ENCODE results near the gene CCDC57. TPM values are rescaled to one million over a fixed set of nuclear protein-coding genes. Genes with fewer than 3 reads are reported as not detected.

The CCDC57 gene
- total and polyA plus RNA-seq, 9 of the 15 experiments (the other 6 are each of a cell fraction or from before 2014, with no cell fraction given) = 0.83 to 36.2 (median 13.6) TPM

DNA sequence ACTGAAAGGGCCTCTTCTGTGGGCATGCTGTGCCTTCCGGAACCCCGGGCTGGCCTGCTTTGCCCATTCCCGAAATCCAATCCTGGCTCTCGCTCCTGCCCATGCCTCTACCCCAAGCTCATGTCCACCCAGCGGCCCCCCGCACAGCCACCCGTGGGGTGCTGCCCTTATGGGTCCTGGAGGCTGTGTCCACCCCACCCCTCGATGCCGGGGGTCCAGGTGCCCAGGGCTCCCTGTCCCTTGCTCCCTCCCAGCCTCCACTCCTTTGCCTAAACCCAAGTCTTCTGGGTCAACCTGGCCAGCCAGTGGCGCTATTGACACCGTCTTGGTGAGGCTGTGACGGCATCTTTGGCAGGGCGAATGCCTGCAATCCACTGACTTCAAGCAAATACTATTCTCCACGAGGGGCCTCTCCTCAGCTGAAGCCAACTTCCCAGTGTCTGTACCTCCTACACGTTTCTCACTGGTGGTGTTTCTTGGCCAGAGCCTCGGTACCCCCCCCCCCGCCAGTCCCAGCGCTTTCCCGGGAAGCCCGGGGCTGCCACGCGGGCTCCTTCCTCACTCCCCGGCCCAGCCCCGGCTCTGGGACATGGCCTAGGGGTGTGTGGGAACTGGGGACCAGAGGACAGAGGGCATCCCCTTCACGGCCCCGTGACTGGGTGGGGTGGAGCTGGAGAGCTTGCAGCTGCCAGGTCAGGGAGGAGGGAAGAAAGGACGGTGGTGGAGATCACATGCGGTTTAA lies 134.9 kb downstream of the CCDC57 start (continued):
- TF ChIP-seq, protein P1, sequence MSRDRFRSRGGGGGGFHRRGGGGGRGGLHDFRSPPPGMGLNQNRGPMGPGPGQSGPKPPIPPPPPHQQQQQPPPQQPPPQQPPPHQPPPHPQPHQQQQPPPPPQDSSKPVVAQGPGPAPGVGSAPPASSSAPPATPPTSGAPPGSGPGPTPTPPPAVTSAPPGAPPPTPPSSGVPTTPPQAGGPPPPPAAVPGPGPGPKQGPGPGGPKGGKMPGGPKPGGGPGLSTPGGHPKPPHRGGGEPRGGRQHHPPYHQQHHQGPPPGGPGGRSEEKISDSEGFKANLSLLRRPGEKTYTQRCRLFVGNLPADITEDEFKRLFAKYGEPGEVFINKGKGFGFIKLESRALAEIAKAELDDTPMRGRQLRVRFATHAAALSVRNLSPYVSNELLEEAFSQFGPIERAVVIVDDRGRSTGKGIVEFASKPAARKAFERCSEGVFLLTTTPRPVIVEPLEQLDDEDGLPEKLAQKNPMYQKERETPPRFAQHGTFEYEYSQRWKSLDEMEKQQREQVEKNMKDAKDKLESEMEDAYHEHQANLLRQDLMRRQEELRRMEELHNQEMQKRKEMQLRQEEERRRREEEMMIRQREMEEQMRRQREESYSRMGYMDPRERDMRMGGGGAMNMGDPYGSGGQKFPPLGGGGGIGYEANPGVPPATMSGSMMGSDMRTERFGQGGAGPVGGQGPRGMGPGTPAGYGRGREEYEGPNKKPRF (IDR thresholded peaks at IDR 0.05; ENCODE audit: low read depth, low read length) = no peak
- TF ChIP-seq KAT8 (IDR thresholded peaks at IDR 0.05; ENCODE audit: low read depth) = no peak
- TF ChIP-seq DMBX1 (CRISPR knock-in tag; IDR thresholded peaks at IDR 0.05; ENCODE audit: borderline replicate concordance) = no peak
- peak; percentile 70 for TF ChIP-seq POLR2B (IDR thresholded peaks at IDR 0.05; ENCODE audit: low read depth, partially characterized antibody)
- TF ChIP-seq NELFE (IDR thresholded peaks at IDR 0.05; ENCODE audit: insufficient read depth, insufficient read length) = no peak
- TF ChIP-seq, protein P2, sequence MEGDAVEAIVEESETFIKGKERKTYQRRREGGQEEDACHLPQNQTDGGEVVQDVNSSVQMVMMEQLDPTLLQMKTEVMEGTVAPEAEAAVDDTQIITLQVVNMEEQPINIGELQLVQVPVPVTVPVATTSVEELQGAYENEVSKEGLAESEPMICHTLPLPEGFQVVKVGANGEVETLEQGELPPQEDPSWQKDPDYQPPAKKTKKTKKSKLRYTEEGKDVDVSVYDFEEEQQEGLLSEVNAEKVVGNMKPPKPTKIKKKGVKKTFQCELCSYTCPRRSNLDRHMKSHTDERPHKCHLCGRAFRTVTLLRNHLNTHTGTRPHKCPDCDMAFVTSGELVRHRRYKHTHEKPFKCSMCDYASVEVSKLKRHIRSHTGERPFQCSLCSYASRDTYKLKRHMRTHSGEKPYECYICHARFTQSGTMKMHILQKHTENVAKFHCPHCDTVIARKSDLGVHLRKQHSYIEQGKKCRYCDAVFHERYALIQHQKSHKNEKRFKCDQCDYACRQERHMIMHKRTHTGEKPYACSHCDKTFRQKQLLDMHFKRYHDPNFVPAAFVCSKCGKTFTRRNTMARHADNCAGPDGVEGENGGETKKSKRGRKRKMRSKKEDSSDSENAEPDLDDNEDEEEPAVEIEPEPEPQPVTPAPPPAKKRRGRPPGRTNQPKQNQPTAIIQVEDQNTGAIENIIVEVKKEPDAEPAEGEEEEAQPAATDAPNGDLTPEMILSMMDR (IDR thresholded peaks at IDR 0.05 in 2 of 3, conservative IDR thresholded peaks at IDR 0.05 in 1 of 3; ENCODE audit: insufficient read depth in 2 of 3, low read depth in 1 of 3, low read length in 3 of 3) = peak in 2 of 3 experiments; percentile 7 to 29; a peak in 2 of 6 replicates
- TF ChIP-seq, protein P3, sequence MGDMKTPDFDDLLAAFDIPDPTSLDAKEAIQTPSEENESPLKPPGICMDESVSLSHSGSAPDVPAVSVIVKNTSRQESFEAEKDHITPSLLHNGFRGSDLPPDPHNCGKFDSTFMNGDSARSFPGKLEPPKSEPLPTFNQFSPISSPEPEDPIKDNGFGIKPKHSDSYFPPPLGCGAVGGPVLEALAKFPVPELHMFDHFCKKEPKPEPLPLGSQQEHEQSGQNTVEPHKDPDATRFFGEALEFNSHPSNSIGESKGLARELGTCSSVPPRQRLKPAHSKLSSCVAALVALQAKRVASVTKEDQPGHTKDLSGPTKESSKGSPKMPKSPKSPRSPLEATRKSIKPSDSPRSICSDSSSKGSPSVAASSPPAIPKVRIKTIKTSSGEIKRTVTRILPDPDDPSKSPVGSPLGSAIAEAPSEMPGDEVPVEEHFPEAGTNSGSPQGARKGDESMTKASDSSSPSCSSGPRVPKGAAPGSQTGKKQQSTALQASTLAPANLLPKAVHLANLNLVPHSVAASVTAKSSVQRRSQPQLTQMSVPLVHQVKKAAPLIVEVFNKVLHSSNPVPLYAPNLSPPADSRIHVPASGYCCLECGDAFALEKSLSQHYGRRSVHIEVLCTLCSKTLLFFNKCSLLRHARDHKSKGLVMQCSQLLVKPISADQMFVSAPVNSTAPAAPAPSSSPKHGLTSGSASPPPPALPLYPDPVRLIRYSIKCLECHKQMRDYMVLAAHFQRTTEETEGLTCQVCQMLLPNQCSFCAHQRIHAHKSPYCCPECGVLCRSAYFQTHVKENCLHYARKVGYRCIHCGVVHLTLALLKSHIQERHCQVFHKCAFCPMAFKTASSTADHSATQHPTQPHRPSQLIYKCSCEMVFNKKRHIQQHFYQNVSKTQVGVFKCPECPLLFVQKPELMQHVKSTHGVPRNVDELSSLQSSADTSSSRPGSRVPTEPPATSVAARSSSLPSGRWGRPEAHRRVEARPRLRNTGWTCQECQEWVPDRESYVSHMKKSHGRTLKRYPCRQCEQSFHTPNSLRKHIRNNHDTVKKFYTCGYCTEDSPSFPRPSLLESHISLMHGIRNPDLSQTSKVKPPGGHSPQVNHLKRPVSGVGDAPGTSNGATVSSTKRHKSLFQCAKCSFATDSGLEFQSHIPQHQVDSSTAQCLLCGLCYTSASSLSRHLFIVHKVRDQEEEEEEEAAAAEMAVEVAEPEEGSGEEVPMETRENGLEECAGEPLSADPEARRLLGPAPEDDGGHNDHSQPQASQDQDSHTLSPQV (IDR thresholded peaks at IDR 0.05) = no peak
- TF ChIP-seq C11orf30 (IDR thresholded peaks at IDR 0.05; ENCODE audit: low read depth) = no peak
- no peak for TF ChIP-seq ZNF561 (CRISPR knock-in tag; conservative IDR thresholded peaks at IDR 0.05)
- TF ChIP-seq CBFA2T3 (IDR thresholded peaks at IDR 0.05) = no peak
- TF ChIP-seq RHOXF2B (CRISPR knock-in tag; conservative IDR thresholded peaks at IDR 0.05) = no peak
- TF ChIP-seq, protein P4, sequence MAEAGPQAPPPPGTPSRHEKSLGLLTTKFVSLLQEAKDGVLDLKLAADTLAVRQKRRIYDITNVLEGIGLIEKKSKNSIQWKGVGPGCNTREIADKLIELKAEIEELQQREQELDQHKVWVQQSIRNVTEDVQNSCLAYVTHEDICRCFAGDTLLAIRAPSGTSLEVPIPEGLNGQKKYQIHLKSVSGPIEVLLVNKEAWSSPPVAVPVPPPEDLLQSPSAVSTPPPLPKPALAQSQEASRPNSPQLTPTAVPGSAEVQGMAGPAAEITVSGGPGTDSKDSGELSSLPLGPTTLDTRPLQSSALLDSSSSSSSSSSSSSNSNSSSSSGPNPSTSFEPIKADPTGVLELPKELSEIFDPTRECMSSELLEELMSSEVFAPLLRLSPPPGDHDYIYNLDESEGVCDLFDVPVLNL (CRISPR knock-in tag; IDR thresholded peaks at IDR 0.05; ENCODE audit: low read depth) = no peak
- no peak for TF ChIP-seq ZNF785 (CRISPR knock-in tag; IDR thresholded peaks at IDR 0.05)
- TF ChIP-seq, protein P5, sequence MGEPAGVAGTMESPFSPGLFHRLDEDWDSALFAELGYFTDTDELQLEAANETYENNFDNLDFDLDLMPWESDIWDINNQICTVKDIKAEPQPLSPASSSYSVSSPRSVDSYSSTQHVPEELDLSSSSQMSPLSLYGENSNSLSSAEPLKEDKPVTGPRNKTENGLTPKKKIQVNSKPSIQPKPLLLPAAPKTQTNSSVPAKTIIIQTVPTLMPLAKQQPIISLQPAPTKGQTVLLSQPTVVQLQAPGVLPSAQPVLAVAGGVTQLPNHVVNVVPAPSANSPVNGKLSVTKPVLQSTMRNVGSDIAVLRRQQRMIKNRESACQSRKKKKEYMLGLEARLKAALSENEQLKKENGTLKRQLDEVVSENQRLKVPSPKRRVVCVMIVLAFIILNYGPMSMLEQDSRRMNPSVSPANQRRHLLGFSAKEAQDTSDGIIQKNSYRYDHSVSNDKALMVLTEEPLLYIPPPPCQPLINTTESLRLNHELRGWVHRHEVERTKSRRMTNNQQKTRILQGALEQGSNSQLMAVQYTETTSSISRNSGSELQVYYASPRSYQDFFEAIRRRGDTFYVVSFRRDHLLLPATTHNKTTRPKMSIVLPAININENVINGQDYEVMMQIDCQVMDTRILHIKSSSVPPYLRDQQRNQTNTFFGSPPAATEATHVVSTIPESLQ (CRISPR knock-in tag; IDR thresholded peaks at IDR 0.05) = no peak
- TF ChIP-seq, protein P6, sequence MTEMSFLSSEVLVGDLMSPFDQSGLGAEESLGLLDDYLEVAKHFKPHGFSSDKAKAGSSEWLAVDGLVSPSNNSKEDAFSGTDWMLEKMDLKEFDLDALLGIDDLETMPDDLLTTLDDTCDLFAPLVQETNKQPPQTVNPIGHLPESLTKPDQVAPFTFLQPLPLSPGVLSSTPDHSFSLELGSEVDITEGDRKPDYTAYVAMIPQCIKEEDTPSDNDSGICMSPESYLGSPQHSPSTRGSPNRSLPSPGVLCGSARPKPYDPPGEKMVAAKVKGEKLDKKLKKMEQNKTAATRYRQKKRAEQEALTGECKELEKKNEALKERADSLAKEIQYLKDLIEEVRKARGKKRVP (CRISPR knock-in tag; IDR thresholded peaks at IDR 0.05) = no peak
